ENCODE measurements around the gene WDFY3. TPM values are rescaled to one million over a fixed set of nuclear protein-coding genes. Genes with fewer than 3 reads are reported as not detected.

Gene WDFY3
- polyA plus RNA-seq, 1 donor (not counting 4 experiments of a cell fraction or from before 2014, with no cell fraction given) = 28.5 TPM

DNA sequence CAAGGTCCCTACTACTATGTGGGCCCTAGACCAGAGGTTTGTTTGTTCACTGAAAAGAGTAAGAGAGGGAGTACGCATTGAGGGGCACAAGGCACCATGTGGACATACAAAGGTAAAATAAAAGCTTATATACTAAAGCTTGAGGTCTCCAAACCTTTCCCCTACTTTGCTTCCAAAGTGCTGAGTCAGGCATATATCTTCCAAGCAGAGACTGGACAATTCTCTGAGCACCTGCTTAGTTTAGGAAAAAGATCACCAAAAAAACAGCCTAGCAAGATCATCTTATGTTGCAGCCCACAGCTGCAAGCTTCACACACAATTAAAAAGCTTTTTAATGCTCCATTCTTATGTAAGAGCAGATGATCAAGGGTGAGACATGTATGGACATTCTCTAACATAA, 119.5 kb downstream of the WDFY3 start:
- no peak for FAIRE-seq
- no peaks in the 10 kb centered on the region for H4K20me1 ChIP-seq (ENCODE audit: control insufficient read depth, extremely low read depth, insufficient read depth, low read length)
- no peak for TF ChIP-seq EZH2 (IDR thresholded peaks at IDR 0.05; ENCODE audit: low read length)
- TF ChIP-seq, protein P1, sequence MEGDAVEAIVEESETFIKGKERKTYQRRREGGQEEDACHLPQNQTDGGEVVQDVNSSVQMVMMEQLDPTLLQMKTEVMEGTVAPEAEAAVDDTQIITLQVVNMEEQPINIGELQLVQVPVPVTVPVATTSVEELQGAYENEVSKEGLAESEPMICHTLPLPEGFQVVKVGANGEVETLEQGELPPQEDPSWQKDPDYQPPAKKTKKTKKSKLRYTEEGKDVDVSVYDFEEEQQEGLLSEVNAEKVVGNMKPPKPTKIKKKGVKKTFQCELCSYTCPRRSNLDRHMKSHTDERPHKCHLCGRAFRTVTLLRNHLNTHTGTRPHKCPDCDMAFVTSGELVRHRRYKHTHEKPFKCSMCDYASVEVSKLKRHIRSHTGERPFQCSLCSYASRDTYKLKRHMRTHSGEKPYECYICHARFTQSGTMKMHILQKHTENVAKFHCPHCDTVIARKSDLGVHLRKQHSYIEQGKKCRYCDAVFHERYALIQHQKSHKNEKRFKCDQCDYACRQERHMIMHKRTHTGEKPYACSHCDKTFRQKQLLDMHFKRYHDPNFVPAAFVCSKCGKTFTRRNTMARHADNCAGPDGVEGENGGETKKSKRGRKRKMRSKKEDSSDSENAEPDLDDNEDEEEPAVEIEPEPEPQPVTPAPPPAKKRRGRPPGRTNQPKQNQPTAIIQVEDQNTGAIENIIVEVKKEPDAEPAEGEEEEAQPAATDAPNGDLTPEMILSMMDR (optimal IDR thresholded peaks at IDR 0.05 in 1 of 3, IDR thresholded peaks at IDR 0.05 in 1 of 3, conservative IDR thresholded peaks at IDR 0.05 in 1 of 3; ENCODE audit: extremely low read depth in 1 of 3, insufficient read depth in 2 of 3, low read length in 3 of 3) = no peak
- dilution Hi-C loops (cut with MboI; ENCODE audit: extremely low pct_ligation_motif_present, low sequenced_read_pairs) = no loop called here
- H3K9me1 ChIP-seq (ENCODE audit: control insufficient read depth, extremely low read depth, insufficient read depth, low read length) = no peaks in the 10 kb centered on the region
- no peak overlapping the region for H3K9ac ChIP-seq (ENCODE audit: control insufficient read depth, extremely low read depth, insufficient read depth, low read length)
- H3K4me2 ChIP-seq (ENCODE audit: control insufficient read depth, extremely low read depth, insufficient read depth, low read depth, low read length) = no peak overlapping the region
- no peak overlapping the region for H3K27ac ChIP-seq (ENCODE audit: control insufficient read depth, insufficient read depth, low read length)
- H3K4me1 ChIP-seq (ENCODE audit: control insufficient read depth, extremely low read depth, insufficient read depth, low read length) = no peaks in the 10 kb centered on the region
- H2AFZ ChIP-seq (ENCODE audit: control insufficient read depth, low read length) = no peak overlapping the region
- H3K79me2 ChIP-seq (ENCODE audit: control insufficient read depth, insufficient read depth, low read length) = no peaks in the 10 kb centered on the region
- H3K4me3 ChIP-seq (ENCODE audit: control insufficient read depth in 2 of 3, extremely low read depth in 1 of 3, insufficient read depth in 2 of 3, low read depth in 1 of 3, low read length in 3 of 3) = no peak overlapping the region
- no peak for DNase-seq (ENCODE audit: low read depth, low spot score)
- H3K9me3 ChIP-seq (ENCODE audit: control insufficient read depth, low read depth, low read length) = no peaks in the 10 kb centered on the region
- H3K27me3 ChIP-seq (ENCODE audit: control insufficient read depth, extremely low read depth, insufficient read depth, low read length) = no peaks in the 10 kb centered on the region
- peaks cover 8 to 9% of the 10 kb centered on the region in 2 experiments for H3K36me3 ChIP-seq (ENCODE audit: control insufficient read depth in 2 of 2, extremely low read depth in 1 of 2, insufficient read depth in 2 of 2, low read length in 2 of 2)

DNA sequence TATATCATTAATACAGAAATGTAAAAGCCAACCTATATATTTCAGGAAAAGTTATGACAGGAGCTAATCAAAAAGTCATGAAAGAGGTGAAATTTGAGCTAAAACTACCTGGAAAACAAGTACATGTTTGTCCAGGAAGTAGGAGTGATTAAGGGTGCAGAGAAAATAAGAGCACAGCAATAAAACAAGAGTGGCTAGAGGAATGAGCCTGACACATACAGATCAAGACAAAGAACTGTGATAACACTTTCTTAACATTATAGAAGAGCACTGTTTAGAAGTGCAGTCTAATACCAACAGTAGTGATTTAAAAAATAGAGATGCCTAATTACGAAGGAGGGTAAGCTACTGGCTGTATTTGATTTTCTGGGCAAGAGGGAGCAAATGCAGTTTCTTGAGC, 125.1 kb downstream of the WDFY3 start:
- peaks cover 0 to 9% of the 10 kb centered on the region in 2 experiments for H3K36me3 ChIP-seq (ENCODE audit: control insufficient read depth in 2 of 2, extremely low read depth in 1 of 2, insufficient read depth in 2 of 2, low read length in 2 of 2)
- H4K20me1 ChIP-seq (ENCODE audit: control insufficient read depth, extremely low read depth, insufficient read depth, low read length) = no peaks in the 10 kb centered on the region
- H3K9me1 ChIP-seq (ENCODE audit: control insufficient read depth, extremely low read depth, insufficient read depth, low read length) = no peaks in the 10 kb centered on the region
- no peak for DNase-seq (ENCODE audit: low read depth, low spot score)
- no peaks in the 10 kb centered on the region for H3K4me1 ChIP-seq (ENCODE audit: control insufficient read depth, extremely low read depth, insufficient read depth, low read length)
- H3K79me2 ChIP-seq (ENCODE audit: control insufficient read depth, insufficient read depth, low read length) = no peaks in the 10 kb centered on the region
- no peaks in the 10 kb centered on the region for H3K9me3 ChIP-seq (ENCODE audit: control insufficient read depth, low read depth, low read length)
- no peak overlapping the region for H3K4me2 ChIP-seq (ENCODE audit: control insufficient read depth, extremely low read depth, insufficient read depth, low read depth, low read length)
- no peak overlapping the region for H3K4me3 ChIP-seq (ENCODE audit: control insufficient read depth in 2 of 3, extremely low read depth in 1 of 3, insufficient read depth in 2 of 3, low read depth in 1 of 3, low read length in 3 of 3)
- no peak overlapping the region for H3K9ac ChIP-seq (ENCODE audit: control insufficient read depth, extremely low read depth, insufficient read depth, low read length)
- no peak overlapping the region for H3K27ac ChIP-seq (ENCODE audit: control insufficient read depth, insufficient read depth, low read length)
- no peak for TF ChIP-seq EZH2 (IDR thresholded peaks at IDR 0.05; ENCODE audit: low read length)
- TF ChIP-seq, protein P1 (optimal IDR thresholded peaks at IDR 0.05 in 1 of 3, IDR thresholded peaks at IDR 0.05 in 1 of 3, conservative IDR thresholded peaks at IDR 0.05 in 1 of 3; ENCODE audit: extremely low read depth in 1 of 3, insufficient read depth in 2 of 3, low read length in 3 of 3) = no peak
- no peak for FAIRE-seq
- dilution Hi-C loops (cut with MboI; ENCODE audit: extremely low pct_ligation_motif_present, low sequenced_read_pairs) = no loop called here
- H3K27me3 ChIP-seq (ENCODE audit: control insufficient read depth, extremely low read depth, insufficient read depth, low read length) = no peaks in the 10 kb centered on the region
- H2AFZ ChIP-seq (ENCODE audit: control insufficient read depth, low read length) = no peak overlapping the region
